SU-DHL-6 (cell line): ENCODE data around the gene LRRC28.

Source experiments
- H2AFZ ChIP-seq: fragments of 200-600 bp; sonication (generic); 2 replicates; pipeline ENCODE4 v1.6.1; 2014; ENCODE audit warnings: low read depth, mild to moderate bottlenecking, moderate library complexity, mixed read lengths, antibody characterized with exemption, low read length; ENCODE audit not compliant: severe bottlenecking
- H3F3A ChIP-seq: fragments of 200-600 bp; shearing (Covaris generic); 2 replicates; pipeline ENCODE4 v1.6.0; 2016; ENCODE audit warnings: antibody characterized with exemption, mild to moderate bottlenecking; ENCODE audit not compliant: insufficient read depth
- H3K27ac ChIP-seq: fragments of 200-600 bp; sonication (generic); 2 replicates; pipeline ENCODE4 v1.5.1; 2016; ENCODE audit warnings: low read depth, mild to moderate bottlenecking, low read length, moderate library complexity, mixed read lengths
- H3K27me3 ChIP-seq: fragments of 200-600 bp; sonication (generic), shearing (Covaris generic); 2 replicates; pipeline ENCODE4 v1.6.0; 2014; ENCODE audit warnings: mild to moderate bottlenecking, low read length
- H3K36me3 ChIP-seq: fragments of 200-600 bp; sonication (generic); 2 replicates; pipeline ENCODE4 v1.6.1; 2014; ENCODE audit warnings: mild to moderate bottlenecking, low read length, mixed read lengths
- H3K4me2 ChIP-seq: fragments of 300-600, 200-600 bp; shearing (Covaris generic), sonication (generic); 2 replicates; pipeline ENCODE4 v1.6.0; 2014; ENCODE audit warnings: low read length, low read depth, mild to moderate bottlenecking; ENCODE audit not compliant: poor library complexity, severe bottlenecking
- H3K4me3 ChIP-seq: fragments of 200-600 bp; sonication (generic); 2 replicates; pipeline ENCODE4 v1.5.1; 2014; ENCODE audit warnings: antibody characterized with exemption, low read length, mild to moderate bottlenecking, mixed read lengths; ENCODE audit not compliant: insufficient read depth, poor library complexity, severe bottlenecking
- H3K79me2 ChIP-seq: fragments of 200-600 bp; sonication (generic); 2 replicates; pipeline ENCODE4 v1.6.1; 2014; ENCODE audit warnings: mild to moderate bottlenecking, low read length, moderate library complexity; ENCODE audit not compliant: insufficient read depth
- H3K9ac ChIP-seq: fragments of 200-600 bp; sonication (generic); 2 replicates; pipeline ENCODE4 v1.7.0; 2014; ENCODE audit warnings: mild to moderate bottlenecking, low read length
- H3K9me2 ChIP-seq: fragments of 200-600 bp; sonication (generic); replicated peaks from 2 replicates; pipeline ENCODE4 v1.6.1; 2014; ENCODE audit warnings: low read length; ENCODE audit not compliant: insufficient read depth
- H3K9me3 ChIP-seq: fragments of 200-600 bp; sonication (generic); 2 replicates; pipeline ENCODE4 v1.6.1; 2014; ENCODE audit warnings: low read length, mixed read lengths; ENCODE audit not compliant: insufficient read depth
- H4K20me1 ChIP-seq: fragments of 200-600 bp; sonication (generic); 2 replicates; pipeline ENCODE4 v1.6.1; 2014; ENCODE audit warnings: low read depth, mild to moderate bottlenecking, antibody characterized with exemption, low read length, moderate library complexity, mixed read lengths
- CTCF ChIP-seq: fragments of 200-600 bp; sonication (generic); IDR thresholded peaks from one replicate; pipeline ENCODE4 v1.5.1; 2017; ENCODE audit warnings: antibody characterized with exemption, mild to moderate bottlenecking, low read length, moderate library complexity; ENCODE audit not compliant: insufficient read depth, poor library complexity, severe bottlenecking
- EZH2phosphoT487 ChIP-seq: fragments of 200-600 bp; sonication (generic), shearing (Covaris generic); conservative IDR thresholded peaks from 2 replicates; pipeline ENCODE4 v1.6.1; 2018; ENCODE audit warnings: mild to moderate bottlenecking, antibody characterized with exemption, low read length, moderate library complexity, mixed read lengths

LRRC28 gene

GRCh38 chr15:99273801-99274200 is 22.5 kb downstream of the LRRC28 start:
- no peaks in the 10 kb centered on the region for H3K36me3 ChIP-seq
- H2AFZ ChIP-seq = no peak overlapping the region
- H4K20me1 ChIP-seq = peaks cover 10% of the 10 kb centered on the region; the same call in 1 of the 2 replicates
- H3K4me3 ChIP-seq = no peak overlapping the region
- no peaks in the 10 kb centered on the region for H3K9me2 ChIP-seq
- H3K4me2 ChIP-seq = no peak overlapping the region
- H3K9me3 ChIP-seq = no peaks in the 10 kb centered on the region
- TF ChIP-seq CTCF (no peak), EZH2phosphoT487 (no peak)
- H3K27me3 ChIP-seq = no peaks in the 10 kb centered on the region
- no peaks in the 10 kb centered on the region for H3F3A ChIP-seq
- H3K79me2 ChIP-seq = no peaks in the 10 kb centered on the region
- H3K9ac ChIP-seq = no peak overlapping the region
- H3K27ac ChIP-seq = no peak overlapping the region

GRCh38 chr15:99275061-99275460 is 23.8 kb downstream of the LRRC28 start:
- Histone ChIP-seq H2AFZ (no peak overlapping the region), H3K9me3 (no peaks in the 10 kb centered on the region), H4K20me1 (0 out of 2 replicates have a peak, but pooled peaks cover 10% of the 10 kb centered on the region), H3K79me2 (no peaks in the 10 kb centered on the region), H3K4me3 (no peak overlapping the region), H3K27ac (no peak overlapping the region), H3K4me2 (no peak overlapping the region), H3K36me3 (no peaks in the 10 kb centered on the region), H3F3A (no peaks in the 10 kb centered on the region), H3K27me3 (no peaks in the 10 kb centered on the region), H3K9me2 (no peaks in the 10 kb centered on the region), H3K9ac (no peak overlapping the region)
- no peak for TF ChIP-seq EZH2phosphoT487
- no peak for TF ChIP-seq CTCF

GRCh38 chr15:99275525-99276128 is 24.3 kb downstream of the LRRC28 start:
- H2AFZ ChIP-seq = no peak overlapping the region
- H3F3A ChIP-seq = no peaks in the 10 kb centered on the region
- H3K4me2 ChIP-seq = no peak overlapping the region
- no peaks in the 10 kb centered on the region for H3K36me3 ChIP-seq
- H3K79me2 ChIP-seq = no peaks in the 10 kb centered on the region
- TF ChIP-seq EZH2phosphoT487 (no peak), CTCF (no peak)
- no peak overlapping the region for H3K9ac ChIP-seq
- H3K27ac ChIP-seq = no peak overlapping the region
- H3K9me3 ChIP-seq = no peaks in the 10 kb centered on the region
- H4K20me1 ChIP-seq = 0 out of 2 replicates have a peak, but pooled peaks cover 10% of the 10 kb centered on the region
- no peak overlapping the region for H3K4me3 ChIP-seq
- H3K9me2 ChIP-seq = no peaks in the 10 kb centered on the region
- H3K27me3 ChIP-seq = no peaks in the 10 kb centered on the region
